VCaP (cell line): Measurements from ENCODE around the gene ADCY5.

Experiments used
- H3K27ac ChIP-seq: fragments of 450-650 bp; 2 replicates; pipeline ENCODE4 v1.5.1; 2017
- TF ChIP-seq, protein P1 (sequence below): fragments of 450-650 bp; conservative IDR thresholded peaks from 2 replicates; pipeline ENCODE4 v1.5.1; 2017; ENCODE audit warnings: mild to moderate bottlenecking, moderate library complexity

The ADCY5 gene

DNA sequence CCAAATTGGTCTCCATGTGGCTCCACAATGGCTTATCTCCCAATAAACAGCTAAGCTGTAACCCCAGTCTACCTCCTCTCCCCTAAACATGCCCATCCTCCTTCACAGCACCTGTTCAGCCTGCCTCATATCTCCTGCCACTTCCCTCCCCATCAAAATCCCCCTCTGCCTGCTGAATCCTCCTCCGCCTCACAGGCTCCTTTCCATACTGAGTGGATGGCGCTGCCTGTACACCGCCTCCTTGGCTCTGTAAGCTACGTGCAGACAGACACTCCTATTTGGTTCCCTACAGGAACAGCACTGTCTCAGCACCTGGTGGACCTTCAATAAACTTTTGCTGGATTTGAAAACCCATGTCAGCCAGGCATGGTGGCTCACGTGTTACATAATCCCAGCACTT, 53.7 kb downstream of the ADCY5 start:
- H3K27ac ChIP-seq: no peak overlapping the region
- TF ChIP-seq, protein P1, sequence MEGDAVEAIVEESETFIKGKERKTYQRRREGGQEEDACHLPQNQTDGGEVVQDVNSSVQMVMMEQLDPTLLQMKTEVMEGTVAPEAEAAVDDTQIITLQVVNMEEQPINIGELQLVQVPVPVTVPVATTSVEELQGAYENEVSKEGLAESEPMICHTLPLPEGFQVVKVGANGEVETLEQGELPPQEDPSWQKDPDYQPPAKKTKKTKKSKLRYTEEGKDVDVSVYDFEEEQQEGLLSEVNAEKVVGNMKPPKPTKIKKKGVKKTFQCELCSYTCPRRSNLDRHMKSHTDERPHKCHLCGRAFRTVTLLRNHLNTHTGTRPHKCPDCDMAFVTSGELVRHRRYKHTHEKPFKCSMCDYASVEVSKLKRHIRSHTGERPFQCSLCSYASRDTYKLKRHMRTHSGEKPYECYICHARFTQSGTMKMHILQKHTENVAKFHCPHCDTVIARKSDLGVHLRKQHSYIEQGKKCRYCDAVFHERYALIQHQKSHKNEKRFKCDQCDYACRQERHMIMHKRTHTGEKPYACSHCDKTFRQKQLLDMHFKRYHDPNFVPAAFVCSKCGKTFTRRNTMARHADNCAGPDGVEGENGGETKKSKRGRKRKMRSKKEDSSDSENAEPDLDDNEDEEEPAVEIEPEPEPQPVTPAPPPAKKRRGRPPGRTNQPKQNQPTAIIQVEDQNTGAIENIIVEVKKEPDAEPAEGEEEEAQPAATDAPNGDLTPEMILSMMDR: no peak

DNA sequence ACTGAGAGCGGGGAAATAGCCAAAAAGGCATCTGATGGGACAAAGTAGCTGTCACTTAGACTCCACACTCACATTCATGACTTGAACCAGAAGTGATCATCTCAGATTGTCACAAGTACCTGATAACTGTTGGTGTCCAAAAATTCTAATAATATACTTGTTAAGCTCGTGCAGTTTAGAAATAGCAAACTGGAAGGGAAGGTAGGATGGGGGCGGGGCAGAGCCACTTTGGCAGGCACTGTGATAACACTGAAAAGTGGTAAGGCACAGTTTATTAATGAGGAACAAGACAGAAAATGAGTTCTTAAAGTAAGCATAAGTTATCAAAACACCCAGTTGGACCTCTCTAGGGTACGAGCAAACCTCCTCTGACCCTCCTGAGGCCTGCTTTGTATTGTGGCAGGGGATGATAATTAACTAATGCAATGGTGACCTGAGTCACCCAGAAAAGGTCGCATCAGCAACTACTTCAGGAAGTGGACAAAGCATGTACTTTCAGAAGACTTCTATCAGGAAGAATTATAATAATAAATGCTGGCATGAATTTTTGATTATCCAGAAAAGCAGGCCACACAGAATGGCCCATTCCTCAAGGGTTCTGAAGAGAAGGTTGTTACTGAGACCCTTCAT, 54.4 kb downstream of the ADCY5 start:
- H3K27ac ChIP-seq: no peak overlapping the region
- TF ChIP-seq, protein P1: no peak

DNA sequence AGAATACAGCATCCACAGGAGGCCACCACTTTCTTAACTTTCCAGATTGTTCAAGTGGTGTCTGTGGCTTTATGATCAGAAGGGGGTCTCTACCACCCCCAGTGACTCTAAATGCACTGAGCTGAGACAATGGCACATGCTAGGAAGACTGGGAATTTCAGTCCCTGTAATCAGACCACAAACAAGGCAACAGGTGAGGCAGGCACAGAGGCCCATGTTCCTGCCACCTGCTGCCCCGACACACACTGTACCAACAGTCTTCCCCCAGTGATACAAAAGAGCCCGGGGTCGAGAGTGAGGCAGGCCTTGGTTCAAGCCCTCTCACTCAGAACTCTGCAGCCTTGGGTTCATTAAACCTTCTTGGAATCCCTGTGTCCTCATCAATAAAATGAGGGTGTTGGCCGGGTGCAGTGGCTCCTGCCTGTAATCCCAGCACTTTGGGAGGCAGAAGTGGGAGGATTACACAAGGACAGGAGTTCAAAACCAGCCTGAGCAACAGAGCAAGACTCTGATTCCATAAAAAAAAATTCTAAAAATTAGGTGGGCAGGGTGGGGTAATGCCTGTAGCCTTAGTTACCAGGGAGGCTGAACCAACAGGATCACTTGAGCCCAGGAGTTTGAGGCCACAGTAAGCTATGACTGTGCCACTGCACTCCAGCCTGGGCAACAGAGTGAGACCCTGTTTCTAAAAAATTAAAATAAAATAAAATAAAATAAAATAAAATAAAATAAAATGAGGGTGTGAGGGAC, 55.8 kb downstream of the ADCY5 start:
- TF ChIP-seq, protein P1: no peak
- no peak overlapping the region for H3K27ac ChIP-seq

DNA sequence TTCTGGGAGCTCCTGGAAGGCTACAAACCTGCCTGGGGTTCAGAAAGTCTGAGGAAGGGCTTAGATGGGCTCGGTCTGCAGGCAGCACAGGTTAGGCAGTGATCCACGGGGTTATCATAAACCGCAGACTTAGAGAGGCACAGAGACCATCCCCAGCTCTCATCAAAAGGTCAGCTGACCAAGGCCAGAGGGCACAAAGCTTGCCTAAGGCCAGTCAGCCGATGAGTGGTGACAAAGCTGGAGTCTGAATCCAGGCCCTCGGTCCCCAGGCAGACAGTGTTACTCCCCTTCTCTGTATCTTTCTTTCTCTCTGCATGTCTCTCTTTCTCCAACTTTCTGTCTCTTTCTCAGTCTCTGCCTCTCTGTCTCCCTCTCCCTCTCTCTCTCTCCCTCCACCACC, 56.5 kb downstream of the ADCY5 start:
- TF ChIP-seq, protein P1: no peak
- no peak overlapping the region for H3K27ac ChIP-seq

DNA sequence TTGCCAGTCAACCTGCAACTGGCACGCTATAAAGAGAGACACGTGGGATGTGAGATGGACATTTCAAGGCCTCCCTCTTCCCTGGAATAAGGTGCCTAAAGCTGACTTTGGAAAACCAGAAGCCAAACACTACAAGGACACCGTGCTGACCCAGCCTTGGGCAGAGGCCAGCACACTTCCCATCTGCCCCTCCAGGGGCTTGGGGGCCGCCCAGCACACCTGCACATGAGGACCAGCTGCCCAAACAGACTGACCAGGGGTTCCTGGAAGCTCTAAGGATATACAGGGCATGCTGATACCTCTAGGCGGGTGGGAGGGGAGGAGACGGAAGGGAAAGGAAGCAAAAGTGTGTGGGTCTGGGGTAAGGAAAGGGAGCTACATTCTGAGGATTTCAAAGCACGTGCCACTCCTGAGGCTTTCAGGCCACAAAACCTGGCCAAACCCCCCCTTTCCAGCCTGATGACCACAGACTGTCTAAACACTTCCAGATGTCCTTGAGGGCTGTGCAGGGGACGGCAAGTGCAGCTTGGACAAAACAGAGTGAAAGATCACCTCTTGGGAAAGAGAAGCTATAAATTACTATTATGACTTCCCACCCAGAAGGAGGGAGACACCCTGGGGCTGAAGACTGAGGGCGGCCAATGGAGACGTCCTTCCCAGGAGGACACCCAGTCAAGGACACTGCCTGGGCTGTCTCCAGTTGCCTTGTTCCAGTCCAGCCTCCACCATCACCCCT, 57.9 kb downstream of the ADCY5 start:
- TF ChIP-seq, protein P1: no peak
- H3K27ac ChIP-seq: no peak overlapping the region

DNA sequence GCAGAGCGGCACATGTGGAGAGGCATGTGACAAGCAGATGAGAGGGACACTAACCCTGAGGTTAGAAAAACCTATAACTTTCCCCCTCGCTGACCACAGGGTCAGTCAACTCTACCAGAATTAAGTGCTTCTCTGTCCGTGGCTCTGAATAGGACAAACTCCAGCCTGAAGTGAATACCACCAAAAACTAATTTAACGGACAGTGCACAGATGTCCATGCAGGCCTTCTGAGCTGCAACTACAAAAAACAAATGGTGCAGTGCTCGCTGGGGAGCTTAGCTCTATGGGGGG, 59.3 kb downstream of the ADCY5 start:
- TF ChIP-seq, protein P1: no peak
- no peak overlapping the region for H3K27ac ChIP-seq

DNA sequence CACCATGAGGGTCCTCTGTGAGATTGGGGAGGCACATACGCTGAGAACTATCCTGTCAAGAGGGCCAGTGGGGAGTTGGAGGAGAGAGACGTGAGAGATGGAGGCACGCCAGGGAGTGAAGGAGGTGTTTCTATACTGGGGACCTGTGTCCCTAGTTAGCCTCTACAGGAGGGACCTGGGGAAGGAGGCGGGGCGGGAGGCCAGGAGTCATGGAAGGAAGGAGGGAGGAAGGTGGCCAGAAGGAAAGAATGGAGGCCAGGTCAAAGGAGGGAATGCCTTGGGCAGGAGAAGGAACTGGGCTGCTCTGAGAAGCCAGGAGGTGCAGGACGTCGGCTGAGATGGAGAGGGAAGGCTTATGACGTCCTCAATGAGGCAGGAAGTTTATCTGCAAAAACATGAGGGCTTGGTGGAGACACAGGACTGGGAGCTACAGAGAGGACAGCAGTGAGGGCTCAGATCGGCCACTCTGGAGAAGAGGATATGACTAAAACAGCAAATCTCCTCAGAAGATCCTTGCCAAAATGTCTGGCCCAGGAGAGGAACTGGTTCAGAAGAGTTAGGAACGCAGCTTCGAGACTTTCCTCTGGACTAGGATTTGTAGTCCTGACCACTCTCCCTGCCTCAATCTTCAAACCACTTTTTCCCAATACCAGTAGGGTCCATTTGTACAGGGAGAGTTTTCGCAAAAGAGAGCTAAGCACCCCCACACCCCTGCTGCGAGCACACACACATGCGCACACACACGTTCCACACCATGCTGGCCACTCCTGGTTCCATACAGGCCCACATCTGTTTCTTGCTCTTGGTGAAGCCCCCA, 59.9 kb downstream of the ADCY5 start:
- TF ChIP-seq, protein P1: no peak
- H3K27ac ChIP-seq: no peak overlapping the region
